Transverse colon (tissue), 4 donors: ENCODE results near the gene MRPS18B. TPM values are rescaled to one million over a fixed set of nuclear protein-coding genes. Genes with fewer than 3 reads are reported as not detected.
"Not testable (repeated sequence)": the region's sequence is repeated elsewhere in the genome, so short reads cannot be mapped to it uniquely, and the experiment has no call there.

Experiments
- DNase-seq: peaks from one replicate; pipeline ENCODE4 v3.0.0-alpha.2; 2019
- H3K27ac ChIP-seq, 4 donors: fragments of 200-600 bp; sonication (generic); 2 replicates each; pipeline ENCODE4 v1.5.1; 2016 to 2018; ENCODE audit warnings: inconsistent platforms in 4 of 4
- H3K27me3 ChIP-seq: fragments of 200-600 bp; sonication (generic); 2 replicates; pipeline ENCODE4 v1.5.1; 2017; ENCODE audit warnings: inconsistent platforms
- H3K36me3 ChIP-seq, 4 donors: fragments of 200-600 bp; sonication (generic); 2 replicates each; pipeline ENCODE4 v1.5.1; 2017 to 2019; ENCODE audit warnings: inconsistent platforms in 4 of 4
- H3K4me1 ChIP-seq, 4 donors: fragments of 200-600 bp; sonication (generic); 2 replicates each; pipeline ENCODE4 v1.5.1; 2017 to 2020; ENCODE audit warnings: inconsistent platforms in 4 of 4
- H3K4me3 ChIP-seq, 4 donors: fragments of 200-600 bp; sonication (generic); 1 replicate in 1 of 4; 2 replicates in 3 of 4; pipeline versions ENCODE4 v1.5.1 to v1.6.1; 2017 to 2019; ENCODE audit warnings: inconsistent platforms in 4 of 4
- H3K9me3 ChIP-seq, 2 donors: fragments of 200-600 bp; sonication (generic); 2 replicates each; pipeline ENCODE4 v1.5.1; 2017 to 2019; ENCODE audit warnings: inconsistent platforms in 2 of 2
- CTCF ChIP-seq, 5 experiments: fragments of 200-600 bp in 3 of 5; fragments of 450-650 bp in 2 of 5; sonication (generic) in 3 of 5; IDR thresholded peaks; 1 replicate in 2 of 5; 2 replicates in 3 of 5; pipeline ENCODE4 v1.5.1; 2016 to 2017; ENCODE audit warnings: antibody characterized with exemption in 5 of 5, inconsistent platforms in 3 of 5, mild to moderate bottlenecking in 2 of 5, moderate library complexity in 1 of 5
- EP300 ChIP-seq: sonication (generic); formaldehyde crosslinking; IDR thresholded peaks from one replicate; pipeline ENCODE4 v1.6.1; 2017; ENCODE audit warnings: antibody characterized with exemption, low read depth
- POLR2A ChIP-seq: fragments of 450-650 bp; IDR thresholded peaks from one replicate; pipeline ENCODE4 v1.6.1; 2016; ENCODE audit warnings: antibody characterized with exemption, mild to moderate bottlenecking, moderate library complexity
- POLR2AphosphoS5 ChIP-seq, 3 donors: sonication (generic); formaldehyde crosslinking; IDR thresholded peaks; one replicate each; pipeline ENCODE4 v1.6.1; 2016; ENCODE audit warnings: antibody characterized with exemption in 3 of 3
- WGBS, 2 donors: methylation state at CpG; one replicate each; pipeline ENCODE4 v1.1.5; 2018; ENCODE audit warnings: low coverage in 1 of 2; 5-methylcytosine and 5-hydroxymethylcytosine counted together
- in situ Hi-C, 4 donors: fragments of 200-750 bp; cut with MboI; loops; one replicate each; pipeline versions ENCODE4 v1.15.0 to v1.15.1; 2017; ENCODE audit warnings: low sequenced_read_pairs in 3 of 4, low pct_ligation_motif_present in 1 of 4, low pct_unique_long_range_greater_than_20kb in 1 of 4
- intact Hi-C: fragments of 100-400 bp; cut with DNase I; formaldehyde crosslinking; loops from one replicate; pipeline ENCODE4 v1.15.1; 2023; ENCODE audit warnings: low total_unique reads
- total RNA-seq, 4 donors: library from RNA; depleted of rRNA; stranded (reverse); fragments of >200 nt; gene quantifications; one replicate each; pipeline ENCODE4 v1.1.0, GENCODE V29; 2016

MRPS18B gene
- total RNA-seq, 4 donors from 2014 or later, result 6.0 to 61.9 (median 39.4) TPM

- in situ Hi-C loops, result no loop called here
Measured at GRCh38 chr6:30591008-30591407, 26.6 kb upstream of the MRPS18B start.

GRCh38 chr6:30592287-30592686, 25.4 kb upstream of the MRPS18B start:
- Histone ChIP-seq H3K4me1 (no peaks in the 10 kb centered on the region), H3K36me3 (peaks cover 0 to 31% (median 12%) of the 10 kb centered on the region in 4 donors), H3K27me3 (no peaks in the 10 kb centered on the region), H3K27ac (no peak overlapping the region), H3K9me3 (no peaks in the 10 kb centered on the region), H3K4me3 (no peak overlapping the region)
- TF ChIP-seq CTCF (IDR thresholded peaks at IDR 0.05) (no peak), EP300 (no peak), POLR2A (no peak), POLR2AphosphoS5 (IDR thresholded peaks at IDR 0.05) (no peak)
- DNase-seq, result no peak
- in situ Hi-C loops (no loop called here), intact Hi-C loops (no loop called here)
- WGBS, 2 donors, result 97 to 100% methylated on average over 1 of the region's 1 CpG

More at GRCh38 chr6:30591008-30591407, 26.6 kb upstream of the MRPS18B start:
- intact Hi-C loops, result no loop called here
- no peaks in the 10 kb centered on the region for H3K4me1 ChIP-seq
- no peaks in the 10 kb centered on the region for H3K9me3 ChIP-seq
- TF ChIP-seq EP300, result no peak
- WGBS, 2 donors, result 50 to 61% methylated on average over 1 of the region's 1 CpG
- H3K27ac ChIP-seq, result no peak overlapping the region
- H3K27me3 ChIP-seq, result no peaks in the 10 kb centered on the region
- no peak for DNase-seq
- H3K4me3 ChIP-seq, result no peak overlapping the region
- H3K36me3 ChIP-seq, result peaks cover 0 to 43% (median 21%) of the 10 kb centered on the region in 4 donors

GRCh38 chr6:30597315-30598144, 20.1 kb upstream of the MRPS18B start:
- H3K27me3 ChIP-seq, intact Hi-C loops, H3K9me3 ChIP-seq, H3K4me1 ChIP-seq, H3K4me3 ChIP-seq, H3K27ac ChIP-seq: not testable (repeated sequence)
- peaks cover 0 to 16% (median 4%) of the 10 kb centered on the region in 4 donors for H3K36me3 ChIP-seq
- in situ Hi-C loops, result loop anchor here in 1 of 4 donors (5.0 kb wide), 1 partner anchor 115 kb away; no protein-coding TSS in a partner anchor
- DNase-seq, result peak; percentile 85
- TF ChIP-seq POLR2A, result peak; percentile 6
- peak; percentile 75 to 85 (median 80) for TF ChIP-seq CTCF (IDR thresholded peaks at IDR 0.05)
- TF ChIP-seq POLR2AphosphoS5 (IDR thresholded peaks at IDR 0.05), result peak in 1 of 3 donors; percentile 50
- WGBS, 2 donors, result 71 to 74% methylated on average over 10 to 15 of the region's 15 CpGs

- H3K9me3 ChIP-seq, result no peaks in the 10 kb centered on the region
- no peaks in the 10 kb centered on the region for H3K4me1 ChIP-seq
- no peak overlapping the region for H3K27ac ChIP-seq
- in situ Hi-C loops (loop anchor here in 1 of 4 donors (5.0 kb wide), 1 partner anchor 117 kb away; no protein-coding TSS in a partner anchor), intact Hi-C loops (no loop called here)
- no peak for TF ChIP-seq EP300
- TF ChIP-seq CTCF (IDR thresholded peaks at IDR 0.05), result no peak
- peak in 1 of 3 donors; percentile 13 for TF ChIP-seq POLR2AphosphoS5 (IDR thresholded peaks at IDR 0.05)
- no peak for TF ChIP-seq POLR2A
- DNase-seq, result no peak
- no peaks in the 10 kb centered on the region for H3K27me3 ChIP-seq
- 73 to 85% methylated on average over 5 to 12 of the region's 12 CpGs for WGBS, 2 donors
- H3K4me3 ChIP-seq, result no peak overlapping the region
- H3K36me3 ChIP-seq, result peaks cover 0 to 31% (median 12%) of the 10 kb centered on the region in 4 donors
Measured at GRCh38 chr6:30598912-30599624, 18.6 kb upstream of the MRPS18B start.
